Activated T-cell treated with anti-CD3 and anti-CD28 coated beads, Interleukin-2, amount 50 U/mL, for 48 hours (primary cell): ENCODE data around the gene EHMT1.
"Not testable (repeated sequence)": the region's sequence is repeated elsewhere in the genome, so short reads cannot be mapped to it uniquely, and the experiment has no call there.

ENCODE experiments used
- DNase-seq, 2 experiments: peaks; one replicate each; pipeline ENCODE4 v3.0.0-alpha.2; 2020

The EHMT1 gene

GRCh38 chr9:137696136-137696925 is 77.5 kb downstream of the EHMT1 start:
- no peak for DNase-seq

- no peak for DNase-seq
Observed at GRCh38 chr9:137697193-137697592, 78.4 kb downstream of the EHMT1 start.

GRCh38 chr9:137697832-137698231 is 79.0 kb downstream of the EHMT1 start:
- no peak for DNase-seq

- DNase-seq, result no peak
Observed at GRCh38 chr9:137700911-137701310, 82.1 kb downstream of the EHMT1 start.

- no peak for DNase-seq
Observed at GRCh38 chr9:137702615-137703379, 84.0 kb downstream of the EHMT1 start.

GRCh38 chr9:137703842-137704508 is 85.2 kb downstream of the EHMT1 start:
- DNase-seq, result no peak

GRCh38 chr9:137705443-137705863 is 86.6 kb downstream of the EHMT1 start:
- DNase-seq, result peak; percentile 60 to 69

GRCh38 chr9:137705906-137706305 is 87.1 kb downstream of the EHMT1 start:
- DNase-seq, result no peak

GRCh38 chr9:137707361-137707760 is 88.6 kb downstream of the EHMT1 start:
- no peak for DNase-seq

GRCh38 chr9:137708590-137709284 is 89.9 kb downstream of the EHMT1 start:
- DNase-seq, result no peak

- no peak for DNase-seq
Observed at GRCh38 chr9:137709411-137710101, 90.8 kb downstream of the EHMT1 start.

GRCh38 chr9:137710704-137711103 is 91.9 kb downstream of the EHMT1 start:
- DNase-seq, result no peak

GRCh38 chr9:137711678-137712105 is 92.9 kb downstream of the EHMT1 start:
- no peak for DNase-seq

GRCh38 chr9:137715321-137715720 is 96.5 kb downstream of the EHMT1 start:
- DNase-seq, result no peak

- not testable (repeated sequence) for DNase-seq
Observed at GRCh38 chr9:137715866-137716693, 97.3 kb downstream of the EHMT1 start.

GRCh38 chr9:137716694-137717287 is 98.0 kb downstream of the EHMT1 start:
- no peak for DNase-seq

GRCh38 chr9:137717776-137718327 is 99.0 kb downstream of the EHMT1 start:
- DNase-seq, result no peak

GRCh38 chr9:137719194-137719593 is 100.4 kb downstream of the EHMT1 start:
- no peak for DNase-seq

GRCh38 chr9:137720571-137721110 is 101.8 kb downstream of the EHMT1 start:
- DNase-seq, result no peak

- DNase-seq, result peak; percentile 41 to 56
Observed at GRCh38 chr9:137721479-137721878, 102.7 kb downstream of the EHMT1 start.
